ENCODE data around the gene FIBCD1. TPM values are rescaled to one million over a fixed set of nuclear protein-coding genes. Genes with fewer than 3 reads are reported as not detected.

Gene FIBCD1
- total and polyA plus RNA-seq, 2 of the 8 experiments (the other 6 are each of a cell fraction or from before 2014, with no cell fraction given), result 6.1 to 8.8 TPM

DNA sequence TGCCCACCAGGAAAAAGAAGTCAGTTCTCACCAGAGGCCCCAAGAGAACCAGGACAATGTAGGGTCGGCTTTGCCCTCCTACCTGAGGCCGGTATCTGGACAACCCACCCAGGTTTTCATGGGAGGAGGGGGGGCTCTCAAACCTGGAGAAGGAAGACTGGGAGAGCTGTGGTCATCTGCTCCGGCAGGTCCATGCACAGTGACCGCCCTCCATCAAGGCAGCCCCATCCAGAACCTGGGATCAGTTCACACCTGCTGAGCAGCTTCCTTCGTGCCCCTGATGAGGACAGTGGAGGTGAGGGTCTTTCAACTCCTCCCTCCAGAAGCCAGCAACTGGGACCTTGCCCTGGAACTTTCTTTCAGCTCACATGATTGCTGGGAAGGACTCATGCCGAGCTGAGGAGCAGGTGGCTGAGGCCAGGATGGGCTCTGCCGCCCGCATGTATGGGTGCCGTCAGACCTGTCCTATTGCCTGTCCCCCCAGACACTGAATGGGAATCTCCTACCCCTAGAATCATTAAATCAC, 20.8 kb upstream of the FIBCD1 start:
- POLR2A ChIA-PET (ENCODE audit: partially characterized antibody), result interaction anchor here (0.7 kb wide), 1 partner anchor 8 kb away, joined by 3 read pairs; no protein-coding TSS in a partner anchor
- H3K79me2 ChIP-seq (ENCODE audit: control insufficient read depth in 1 of 2, insufficient read depth in 2 of 2, low read length in 2 of 2), result no peaks in the 10 kb centered on the region
- no peak overlapping the region for H3K27ac ChIP-seq (ENCODE audit: low read depth, low read length)
- H3K4ac ChIP-seq (replicated peaks; ENCODE audit: insufficient read length, low read depth, low read length), result no peak overlapping the region
- H3K23me2 ChIP-seq (ENCODE audit: low read depth, low read length), result peaks cover 10% of the 10 kb centered on the region; the same call in 1 of the 2 replicates
- H2BK5ac ChIP-seq (ENCODE audit: low read depth, low read length), result no peak overlapping the region
- WGBS, 2 experiments (ENCODE audit: extremely low coverage in 1 of 2, insufficient coverage in 1 of 2, insufficient read length in 1 of 2, insufficient replicate concordance in 2 of 2, low coverage in 1 of 2, low lambda C conversion rate in 2 of 2, missing lambda C conversion rate in 1 of 2), result 88% methylated on average over 9 of the region's 9 CpGs; no CpG with 5 or more reads in 1 of the 2 experiments
- FAIRE-seq, result no peak
- CTCF ChIA-PET (ENCODE audit: partially characterized antibody), result interaction anchor here (0.8 to 1.1 kb wide), 3 partner anchors 19 to 34 kb away, joined by 3 read pairs; no protein-coding TSS in a partner anchor
- no peak overlapping the region for H2BK15ac ChIP-seq (ENCODE audit: low read length)
- DNase-seq (ENCODE audit: low read depth in 1 of 2, low spot score in 2 of 2), result no peak
- H4K8ac ChIP-seq (ENCODE audit: extremely low read depth, insufficient read depth, low read length), result no peak overlapping the region; the same call in 1 of the 2 replicates
- no peak overlapping the region for H2AK5ac ChIP-seq (ENCODE audit: low read depth, low read length)
- no peak overlapping the region for H3K56ac ChIP-seq (replicated peaks; ENCODE audit: insufficient read length, low read depth, low read length)
- no peak overlapping the region for H3K4me2 ChIP-seq (ENCODE audit: insufficient read depth in 1 of 2, low read depth in 2 of 2, low read length in 2 of 2)
- no peak overlapping the region for H2AFZ ChIP-seq (ENCODE audit: low read length)
- no peak overlapping the region for H2BK20ac ChIP-seq (ENCODE audit: low read length)
- H3K4me1 ChIP-seq (replicated peaks in 1 of 4; ENCODE audit: control insufficient read depth in 3 of 4, insufficient read depth in 4 of 4, low read length in 3 of 4), result no peaks in the 10 kb centered on the region
- no peak overlapping the region for H3K4me3 ChIP-seq (ENCODE audit: extremely low read depth in 1 of 4, insufficient read depth in 2 of 4, low read depth in 3 of 4, low read length in 4 of 4)
- H4K5ac ChIP-seq (ENCODE audit: insufficient read length, low read depth, low read length), result no peak overlapping the region
- H3K9me3 ChIP-seq (ENCODE audit: insufficient read depth in 2 of 2, low read depth in 1 of 2, low read length in 1 of 2), result peaks cover 4% of the 10 kb centered on the region in 2 experiments; a peak in 2 of 4 replicates
- no peaks in the 10 kb centered on the region for H3K36me3 ChIP-seq (ENCODE audit: control insufficient read depth in 2 of 4, insufficient read depth in 4 of 4, low read length in 3 of 4)
- no peak overlapping the region for H2BK12ac ChIP-seq (ENCODE audit: low read depth, low read length)
- no peak overlapping the region for H3K23ac ChIP-seq (ENCODE audit: insufficient read length)
- no peak overlapping the region for H4K91ac ChIP-seq (replicated peaks; ENCODE audit: insufficient read length, low read length)
- no peak overlapping the region for H2BK120ac ChIP-seq (replicated peaks; ENCODE audit: low read depth, low read length)
- no peak overlapping the region for H3K9ac ChIP-seq (replicated peaks in 1 of 4; ENCODE audit: extremely low read depth in 1 of 4, low read depth in 3 of 4, low read length in 3 of 4)
- no peaks in the 10 kb centered on the region for H3K27me3 ChIP-seq (replicated peaks in 1 of 4; ENCODE audit: control insufficient read depth in 3 of 4, extremely low read depth in 1 of 4, insufficient read depth in 3 of 4, low read length in 3 of 4)
- no peak overlapping the region for H3K14ac ChIP-seq (ENCODE audit: insufficient read length)
- no peak overlapping the region for H3K18ac ChIP-seq (ENCODE audit: extremely low read depth, low read length)
- peaks cover 0 to 4% of the 10 kb centered on the region in 2 experiments for H4K20me1 ChIP-seq (replicated peaks in 1 of 2; ENCODE audit: control insufficient read depth in 1 of 2, insufficient read depth in 2 of 2, low read length in 2 of 2)
- H3K79me1 ChIP-seq (ENCODE audit: low read depth, low read length), result no peaks in the 10 kb centered on the region
- no peak for TF ChIP-seq SP2 (IDR thresholded peaks at IDR 0.05; ENCODE audit: low read length)
- no peak for TF ChIP-seq BRCA1 (IDR thresholded peaks at IDR 0.05; ENCODE audit: low read depth, low read length)
- TF ChIP-seq NRF1 (IDR thresholded peaks at IDR 0.05; ENCODE audit: low read depth, low read length), result no peak
- TF ChIP-seq RFX5 (IDR thresholded peaks at IDR 0.05; ENCODE audit: borderline replicate concordance, low read depth, low read length), result no peak
- no peak for TF ChIP-seq ZNF274 (IDR thresholded peaks at IDR 0.05; ENCODE audit: borderline replicate concordance, extremely low read depth, low read length)
- no peak for TF ChIP-seq YY1 (IDR thresholded peaks at IDR 0.05; ENCODE audit: low read depth, low read length)
- TF ChIP-seq RBBP5 (IDR thresholded peaks at IDR 0.05; ENCODE audit: borderline replicate concordance, low read depth, low read length), result no peak
- TF ChIP-seq, protein P1, sequence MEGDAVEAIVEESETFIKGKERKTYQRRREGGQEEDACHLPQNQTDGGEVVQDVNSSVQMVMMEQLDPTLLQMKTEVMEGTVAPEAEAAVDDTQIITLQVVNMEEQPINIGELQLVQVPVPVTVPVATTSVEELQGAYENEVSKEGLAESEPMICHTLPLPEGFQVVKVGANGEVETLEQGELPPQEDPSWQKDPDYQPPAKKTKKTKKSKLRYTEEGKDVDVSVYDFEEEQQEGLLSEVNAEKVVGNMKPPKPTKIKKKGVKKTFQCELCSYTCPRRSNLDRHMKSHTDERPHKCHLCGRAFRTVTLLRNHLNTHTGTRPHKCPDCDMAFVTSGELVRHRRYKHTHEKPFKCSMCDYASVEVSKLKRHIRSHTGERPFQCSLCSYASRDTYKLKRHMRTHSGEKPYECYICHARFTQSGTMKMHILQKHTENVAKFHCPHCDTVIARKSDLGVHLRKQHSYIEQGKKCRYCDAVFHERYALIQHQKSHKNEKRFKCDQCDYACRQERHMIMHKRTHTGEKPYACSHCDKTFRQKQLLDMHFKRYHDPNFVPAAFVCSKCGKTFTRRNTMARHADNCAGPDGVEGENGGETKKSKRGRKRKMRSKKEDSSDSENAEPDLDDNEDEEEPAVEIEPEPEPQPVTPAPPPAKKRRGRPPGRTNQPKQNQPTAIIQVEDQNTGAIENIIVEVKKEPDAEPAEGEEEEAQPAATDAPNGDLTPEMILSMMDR (IDR thresholded peaks at IDR 0.05; ENCODE audit: control extremely low read depth in 1 of 3, insufficient read depth in 1 of 3, low read depth in 1 of 3, low read length in 3 of 3), result no peak
- TF ChIP-seq GABPA (IDR thresholded peaks at IDR 0.05; ENCODE audit: borderline replicate concordance, insufficient read depth, low read length), result no peak
- TF ChIP-seq EGR1 (IDR thresholded peaks at IDR 0.05; ENCODE audit: borderline replicate concordance, low read depth, low read length), result no peak
- no peak for TF ChIP-seq CTBP2 (IDR thresholded peaks at IDR 0.05; ENCODE audit: borderline replicate concordance, insufficient read depth, insufficient read length, low read length)
